Umbilical cord (tissue), 2 donors: Measurements from ENCODE around the gene NUMBL. TPM values are rescaled to one million over a fixed set of nuclear protein-coding genes. Genes with fewer than 3 reads are reported as not detected.

Experiments
- DNase-seq: peaks from one replicate; pipeline ENCODE4 v3.0.0-alpha.2; 2015; ENCODE audit warnings: low spot score
- total RNA-seq: library from RNA; depleted of rRNA; stranded (reverse); fragments of >200 nt; gene quantifications from one replicate; pipeline ENCODE4 v1.2.3, GENCODE V29; 2014; ENCODE audit warnings: low replicate concordance; ENCODE audit not compliant: insufficient read depth

NUMBL gene
- total RNA-seq, 1 donor from 2014 or later = 27.2 TPM

- DNase-seq = no peak
These were observed 1.2 kb upstream of the NUMBL start for GRCh38 chr19:40691421-40692211.

- no peak for DNase-seq
These were observed 406 bp upstream of the NUMBL start for GRCh38 chr19:40690693-40691420.

GRCh38 chr19:40689339-40690049 lies 957 bp downstream of the NUMBL start:
- DNase-seq = peak; percentile 19

- no peak for DNase-seq
These were observed 1.5 kb downstream of the NUMBL start for GRCh38 chr19:40688987-40689338.

- no peak for DNase-seq
These were observed 2.1 kb downstream of the NUMBL start for GRCh38 chr19:40688309-40688708.

- DNase-seq = peak; percentile 32
These were observed 2.9 kb downstream of the NUMBL start for GRCh38 chr19:40687525-40688016.

- no peak for DNase-seq
These were observed 3.4 kb downstream of the NUMBL start for GRCh38 chr19:40686882-40687524.

- DNase-seq = no peak
These were observed 4.9 kb downstream of the NUMBL start for GRCh38 chr19:40685563-40685962.

GRCh38 chr19:40685016-40685526 lies 5.4 kb downstream of the NUMBL start:
- no peak for DNase-seq

GRCh38 chr19:40684280-40684679 lies 6.2 kb downstream of the NUMBL start:
- DNase-seq = no peak

- no peak for DNase-seq
These were observed 7.0 kb downstream of the NUMBL start for GRCh38 chr19:40683437-40683836.

GRCh38 chr19:40682431-40682964 lies 8.0 kb downstream of the NUMBL start:
- no peak for DNase-seq

GRCh38 chr19:40681039-40681438 lies 9.4 kb downstream of the NUMBL start:
- no peak for DNase-seq

- no peak for DNase-seq
These were observed 13.3 kb downstream of the NUMBL start for GRCh38 chr19:40677156-40677555.

GRCh38 chr19:40674291-40674690 lies 16.2 kb downstream of the NUMBL start:
- no peak for DNase-seq

- DNase-seq = no peak
These were observed 17.1 kb downstream of the NUMBL start for GRCh38 chr19:40673397-40673796.

GRCh38 chr19:40672573-40673299 lies 17.7 kb downstream of the NUMBL start:
- DNase-seq = no peak

GRCh38 chr19:40672038-40672437 lies 18.4 kb downstream of the NUMBL start:
- no peak for DNase-seq

GRCh38 chr19:40671404-40671803 lies 19.0 kb downstream of the NUMBL start:
- no peak for DNase-seq

GRCh38 chr19:40668991-40669614 lies 21.3 kb downstream of the NUMBL start:
- DNase-seq = no peak
